ENCODE data around the gene MYEOV. TPM values are rescaled to one million over a fixed set of nuclear protein-coding genes. Genes with fewer than 3 reads are reported as not detected.

MYEOV gene
- total RNA-seq, 1 donor from 2014 or later, result 8.6 TPM

GRCh38 chr11:69343401-69344321, 49.7 kb downstream of the MYEOV start:
- TF ChIP-seq, protein P1, sequence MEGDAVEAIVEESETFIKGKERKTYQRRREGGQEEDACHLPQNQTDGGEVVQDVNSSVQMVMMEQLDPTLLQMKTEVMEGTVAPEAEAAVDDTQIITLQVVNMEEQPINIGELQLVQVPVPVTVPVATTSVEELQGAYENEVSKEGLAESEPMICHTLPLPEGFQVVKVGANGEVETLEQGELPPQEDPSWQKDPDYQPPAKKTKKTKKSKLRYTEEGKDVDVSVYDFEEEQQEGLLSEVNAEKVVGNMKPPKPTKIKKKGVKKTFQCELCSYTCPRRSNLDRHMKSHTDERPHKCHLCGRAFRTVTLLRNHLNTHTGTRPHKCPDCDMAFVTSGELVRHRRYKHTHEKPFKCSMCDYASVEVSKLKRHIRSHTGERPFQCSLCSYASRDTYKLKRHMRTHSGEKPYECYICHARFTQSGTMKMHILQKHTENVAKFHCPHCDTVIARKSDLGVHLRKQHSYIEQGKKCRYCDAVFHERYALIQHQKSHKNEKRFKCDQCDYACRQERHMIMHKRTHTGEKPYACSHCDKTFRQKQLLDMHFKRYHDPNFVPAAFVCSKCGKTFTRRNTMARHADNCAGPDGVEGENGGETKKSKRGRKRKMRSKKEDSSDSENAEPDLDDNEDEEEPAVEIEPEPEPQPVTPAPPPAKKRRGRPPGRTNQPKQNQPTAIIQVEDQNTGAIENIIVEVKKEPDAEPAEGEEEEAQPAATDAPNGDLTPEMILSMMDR (conservative IDR thresholded peaks at IDR 0.05; ENCODE audit: low read depth, low read length), result no peak
- DNase-seq (ENCODE audit: low read depth), result no peak
- no peak overlapping the region for H3K4me3 ChIP-seq (ENCODE audit: low read depth, low read length)

DNA sequence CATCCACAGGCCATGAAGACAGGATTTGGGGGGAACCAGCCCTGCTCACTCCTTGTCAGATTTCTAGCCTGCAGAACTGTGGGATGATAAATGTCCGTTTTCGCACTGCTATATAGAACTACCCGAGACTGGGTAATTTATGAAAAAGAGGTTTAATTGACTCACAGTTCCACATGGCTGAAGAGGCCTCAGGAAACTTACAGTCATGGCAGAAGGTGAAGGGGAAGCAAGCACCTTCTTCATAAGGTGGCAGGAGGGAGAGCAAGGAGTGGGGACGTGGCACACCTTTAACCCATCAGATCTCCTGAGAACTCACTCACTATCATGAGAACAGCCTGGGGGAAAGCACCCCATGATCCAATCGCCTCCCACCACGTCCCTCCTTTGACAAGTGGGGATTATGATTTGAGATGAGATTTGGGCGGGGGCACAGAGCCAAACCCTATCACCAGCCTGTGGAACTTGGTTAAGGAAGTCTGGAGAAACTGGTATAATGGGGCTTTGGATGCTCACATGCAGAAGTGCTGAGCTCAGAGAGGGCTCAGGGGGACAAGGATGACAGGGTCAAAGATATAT, 50.7 kb downstream of the MYEOV start:
- no peak overlapping the region for H3K4me3 ChIP-seq (ENCODE audit: low read depth, low read length)
- TF ChIP-seq, protein P1 (conservative IDR thresholded peaks at IDR 0.05; ENCODE audit: low read depth, low read length), result no peak
- no peak for DNase-seq (ENCODE audit: low read depth)

Other genes starting within 250 kb of the MYEOV start
- gene TPCN2, start 245.2 kb upstream of the MYEOV start, total RNA-seq, result 6.3 and 8.4 TPM in 2 replicates
- gene SMIM38, start 138.2 kb upstream of the MYEOV start, total RNA-seq, result 0.07 TPM in 1 of 2 replicates, not detected in the other
- gene LINC01488, start 187.5 kb downstream of the MYEOV start, total RNA-seq, result not detected in 2 replicates